K562 (cell line): Measurements from ENCODE around the gene ETV7. TPM values are rescaled to one million over a fixed set of nuclear protein-coding genes. Genes with fewer than 3 reads are reported as not detected.

Source experiments
- ARHGAP35 ChIP-seq: fragments of 450-650 bp; IDR thresholded peaks from 2 replicates; pipeline ENCODE4 v1.6.1; 2018; ENCODE audit not compliant: partially characterized antibody
- LARP7 ChIP-seq: fragments of 450-650 bp; IDR thresholded peaks from 2 replicates; pipeline ENCODE4 v1.6.1; 2016
- MBD1 ChIP-seq: fragments of 250-450 bp; sonication (Bioruptor Pico); IDR thresholded peaks from 2 replicates; pipeline ENCODE4 v1.8.0; 2022; ENCODE audit warnings: inconsistent platforms
- MBD2 ChIP-seq: sonication (generic); IDR thresholded peaks from 2 replicates; pipeline ENCODE4 v1.6.1; 2016; ENCODE audit warnings: low read depth, borderline replicate concordance
- NR0B1 ChIP-seq: fragments of 450-650 bp; IDR thresholded peaks from one replicate; pipeline ENCODE4 v1.6.1; 2018; ENCODE audit warnings: mild to moderate bottlenecking, moderate library complexity; ENCODE audit not compliant: partially characterized antibody
- PTBP1 ChIP-seq: fragments of 200-400 bp; formaldehyde crosslinking; IDR thresholded peaks from 2 replicates; pipeline ENCODE4 v1.6.1; 2017; ENCODE audit warnings: low read depth, low read length
- SIN3B ChIP-seq: fragments of 450-650 bp; IDR thresholded peaks from 2 replicates; pipeline ENCODE4 v1.6.1; 2017; ENCODE audit warnings: low read depth, mild to moderate bottlenecking, moderate library complexity
- SIX5 ChIP-seq, 2 experiments: IDR thresholded peaks; 2 replicates each; pipeline ENCODE4 v1.6.1; 2011; ENCODE audit warnings: low read length in 2 of 2, borderline replicate concordance in 1 of 2, low read depth in 1 of 2, mild to moderate bottlenecking in 1 of 2, moderate library complexity in 1 of 2; ENCODE audit not compliant: insufficient read depth in 1 of 2
- ZBTB1 ChIP-seq: sonication (generic); formaldehyde crosslinking; IDR thresholded peaks from 2 replicates; pipeline ENCODE4 v1.8.1; 2023; ENCODE audit warnings: missing genetic modification reagents, low read depth, mild to moderate bottlenecking, borderline replicate concordance
- ZKSCAN1 ChIP-seq: fragments of 150-350 bp; IDR thresholded peaks from 2 replicates; pipeline ENCODE4 v1.6.1; 2016; ENCODE audit warnings: low read depth, low read length
- ZNF184 ChIP-seq: sonication (generic); formaldehyde crosslinking; IDR thresholded peaks from 2 replicates; pipeline ENCODE4 v1.5.0; 2020; ENCODE audit warnings: missing genetic modification reagents
- ZNF347 ChIP-seq: fragments of 450-650 bp; formaldehyde crosslinking; IDR thresholded peaks from 2 replicates; pipeline ENCODE4 v1.4.0; 2020; ENCODE audit warnings: low read depth, mild to moderate bottlenecking, moderate library complexity
- ZNF583 ChIP-seq: fragments of 250-450 bp; sonication (Bioruptor Pico); IDR thresholded peaks from 2 replicates; pipeline ENCODE4 v1.4.0; 2020
- polyA plus RNA-seq, 8 experiments: library from polyadenylated mRNA; depleted of rRNA in 4 of 8; stranded (reverse) in 5 of 8; unstranded in 3 of 8; fragments of >200 nt; fragmentation: Nextera tagmentation in 2 of 8; fragmentation: Illumina TruSeq in 1 of 8; extraction: Ambion mirVana in 2 of 8; extraction: Trizol in 1 of 8; gene quantifications; 2 replicates each; pipeline versions ENCODE4 v1.2.1 to v1.2.3, GENCODE V29; 2011 to 2014; ENCODE audit warnings: inconsistent platforms in 1 of 8, missing spikeins in 1 of 8
- total RNA-seq, 7 experiments: library from RNA; depleted of rRNA in 6 of 7; stranded (reverse); fragments of >200 nt in 6 of 7; fragmentation: Illumina TruSeq in 2 of 7; extraction: Trizol in 2 of 7; gene quantifications; 2 replicates each; pipeline versions ENCODE4 v1.2.1 to v1.2.3, GENCODE V29; 2011 to 2021; ENCODE audit warnings: low replicate concordance in 1 of 7
- TF ChIP-seq, protein P1 (sequence below): fragments of 200-600 bp; sonication (generic); IDR thresholded peaks from one replicate; pipeline ENCODE4 v1.6.1; 2012; ENCODE audit warnings: mild to moderate bottlenecking, low read depth, low read length, inconsistent platforms

Gene ETV7
- total and polyA plus RNA-seq, 9 of the 15 experiments (the other 6 are each of a cell fraction or from before 2014, with no cell fraction given): 0.07 to 0.22 (median 0.14) TPM; not detected in 3

- TF ChIP-seq, protein P1, sequence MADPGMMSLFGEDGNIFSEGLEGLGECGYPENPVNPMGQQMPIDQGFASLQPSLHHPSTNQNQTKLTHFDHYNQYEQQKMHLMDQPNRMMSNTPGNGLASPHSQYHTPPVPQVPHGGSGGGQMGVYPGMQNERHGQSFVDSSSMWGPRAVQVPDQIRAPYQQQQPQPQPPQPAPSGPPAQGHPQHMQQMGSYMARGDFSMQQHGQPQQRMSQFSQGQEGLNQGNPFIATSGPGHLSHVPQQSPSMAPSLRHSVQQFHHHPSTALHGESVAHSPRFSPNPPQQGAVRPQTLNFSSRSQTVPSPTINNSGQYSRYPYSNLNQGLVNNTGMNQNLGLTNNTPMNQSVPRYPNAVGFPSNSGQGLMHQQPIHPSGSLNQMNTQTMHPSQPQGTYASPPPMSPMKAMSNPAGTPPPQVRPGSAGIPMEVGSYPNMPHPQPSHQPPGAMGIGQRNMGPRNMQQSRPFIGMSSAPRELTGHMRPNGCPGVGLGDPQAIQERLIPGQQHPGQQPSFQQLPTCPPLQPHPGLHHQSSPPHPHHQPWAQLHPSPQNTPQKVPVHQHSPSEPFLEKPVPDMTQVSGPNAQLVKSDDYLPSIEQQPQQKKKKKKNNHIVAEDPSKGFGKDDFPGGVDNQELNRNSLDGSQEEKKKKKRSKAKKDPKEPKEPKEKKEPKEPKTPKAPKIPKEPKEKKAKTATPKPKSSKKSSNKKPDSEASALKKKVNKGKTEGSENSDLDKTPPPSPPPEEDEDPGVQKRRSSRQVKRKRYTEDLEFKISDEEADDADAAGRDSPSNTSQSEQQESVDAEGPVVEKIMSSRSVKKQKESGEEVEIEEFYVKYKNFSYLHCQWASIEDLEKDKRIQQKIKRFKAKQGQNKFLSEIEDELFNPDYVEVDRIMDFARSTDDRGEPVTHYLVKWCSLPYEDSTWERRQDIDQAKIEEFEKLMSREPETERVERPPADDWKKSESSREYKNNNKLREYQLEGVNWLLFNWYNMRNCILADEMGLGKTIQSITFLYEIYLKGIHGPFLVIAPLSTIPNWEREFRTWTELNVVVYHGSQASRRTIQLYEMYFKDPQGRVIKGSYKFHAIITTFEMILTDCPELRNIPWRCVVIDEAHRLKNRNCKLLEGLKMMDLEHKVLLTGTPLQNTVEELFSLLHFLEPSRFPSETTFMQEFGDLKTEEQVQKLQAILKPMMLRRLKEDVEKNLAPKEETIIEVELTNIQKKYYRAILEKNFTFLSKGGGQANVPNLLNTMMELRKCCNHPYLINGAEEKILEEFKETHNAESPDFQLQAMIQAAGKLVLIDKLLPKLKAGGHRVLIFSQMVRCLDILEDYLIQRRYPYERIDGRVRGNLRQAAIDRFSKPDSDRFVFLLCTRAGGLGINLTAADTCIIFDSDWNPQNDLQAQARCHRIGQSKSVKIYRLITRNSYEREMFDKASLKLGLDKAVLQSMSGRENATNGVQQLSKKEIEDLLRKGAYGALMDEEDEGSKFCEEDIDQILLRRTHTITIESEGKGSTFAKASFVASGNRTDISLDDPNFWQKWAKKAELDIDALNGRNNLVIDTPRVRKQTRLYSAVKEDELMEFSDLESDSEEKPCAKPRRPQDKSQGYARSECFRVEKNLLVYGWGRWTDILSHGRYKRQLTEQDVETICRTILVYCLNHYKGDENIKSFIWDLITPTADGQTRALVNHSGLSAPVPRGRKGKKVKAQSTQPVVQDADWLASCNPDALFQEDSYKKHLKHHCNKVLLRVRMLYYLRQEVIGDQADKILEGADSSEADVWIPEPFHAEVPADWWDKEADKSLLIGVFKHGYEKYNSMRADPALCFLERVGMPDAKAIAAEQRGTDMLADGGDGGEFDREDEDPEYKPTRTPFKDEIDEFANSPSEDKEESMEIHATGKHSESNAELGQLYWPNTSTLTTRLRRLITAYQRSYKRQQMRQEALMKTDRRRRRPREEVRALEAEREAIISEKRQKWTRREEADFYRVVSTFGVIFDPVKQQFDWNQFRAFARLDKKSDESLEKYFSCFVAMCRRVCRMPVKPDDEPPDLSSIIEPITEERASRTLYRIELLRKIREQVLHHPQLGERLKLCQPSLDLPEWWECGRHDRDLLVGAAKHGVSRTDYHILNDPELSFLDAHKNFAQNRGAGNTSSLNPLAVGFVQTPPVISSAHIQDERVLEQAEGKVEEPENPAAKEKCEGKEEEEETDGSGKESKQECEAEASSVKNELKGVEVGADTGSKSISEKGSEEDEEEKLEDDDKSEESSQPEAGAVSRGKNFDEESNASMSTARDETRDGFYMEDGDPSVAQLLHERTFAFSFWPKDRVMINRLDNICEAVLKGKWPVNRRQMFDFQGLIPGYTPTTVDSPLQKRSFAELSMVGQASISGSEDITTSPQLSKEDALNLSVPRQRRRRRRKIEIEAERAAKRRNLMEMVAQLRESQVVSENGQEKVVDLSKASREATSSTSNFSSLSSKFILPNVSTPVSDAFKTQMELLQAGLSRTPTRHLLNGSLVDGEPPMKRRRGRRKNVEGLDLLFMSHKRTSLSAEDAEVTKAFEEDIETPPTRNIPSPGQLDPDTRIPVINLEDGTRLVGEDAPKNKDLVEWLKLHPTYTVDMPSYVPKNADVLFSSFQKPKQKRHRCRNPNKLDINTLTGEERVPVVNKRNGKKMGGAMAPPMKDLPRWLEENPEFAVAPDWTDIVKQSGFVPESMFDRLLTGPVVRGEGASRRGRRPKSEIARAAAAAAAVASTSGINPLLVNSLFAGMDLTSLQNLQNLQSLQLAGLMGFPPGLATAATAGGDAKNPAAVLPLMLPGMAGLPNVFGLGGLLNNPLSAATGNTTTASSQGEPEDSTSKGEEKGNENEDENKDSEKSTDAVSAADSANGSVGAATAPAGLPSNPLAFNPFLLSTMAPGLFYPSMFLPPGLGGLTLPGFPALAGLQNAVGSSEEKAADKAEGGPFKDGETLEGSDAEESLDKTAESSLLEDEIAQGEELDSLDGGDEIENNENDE: no peak
- TF ChIP-seq LARP7: no peak
- no peak for TF ChIP-seq SIX5 (IDR thresholded peaks at IDR 0.05; ENCODE audit: borderline replicate concordance in 1 of 2, insufficient read depth in 1 of 2, low read depth in 1 of 2, low read length in 2 of 2)
- no peak for TF ChIP-seq ZNF347
- TF ChIP-seq ARHGAP35: no peak
- TF ChIP-seq MBD1 (CRISPR knock-in tag): no peak
- TF ChIP-seq SIN3B: no peak
- 0 out of 2 replicates have a peak, but pooled peaks have one; percentile 22 for TF ChIP-seq MBD2
- TF ChIP-seq ZNF583: peak; percentile 77
- no peak; the same call in 1 of the 2 replicates for TF ChIP-seq ZBTB1
- no peak for TF ChIP-seq NR0B1
- TF ChIP-seq PTBP1: no peak
- peak; percentile 45; the same call in 1 of the 2 replicates for TF ChIP-seq ZKSCAN1
- no peak for TF ChIP-seq ZNF184
These were observed 35.8 kb upstream of the ETV7 start (continued) for GRCh38 chr6:36423101-36423824.
